GM12891 (cell line): Measurements from ENCODE around the gene TBP.

Source experiments
- PAX5 ChIP-seq: IDR thresholded peaks from 2 replicates; pipeline ENCODE4 v1.6.1; 2011; ENCODE audit warnings: low read length, moderate library complexity, mild to moderate bottlenecking; ENCODE audit not compliant: insufficient read depth, severe bottlenecking
- POLR2A ChIP-seq: IDR thresholded peaks from 2 replicates; pipeline ENCODE4 v1.6.1; 2011; ENCODE audit warnings: low read depth, low read length, control low read depth
- POLR2AphosphoS5 ChIP-seq: IDR thresholded peaks from 2 replicates; pipeline ENCODE4 v1.6.1; 2011; ENCODE audit warnings: low read depth, low read length, control low read depth
- POU2F2 ChIP-seq: IDR thresholded peaks from 2 replicates; pipeline ENCODE4 v1.6.1; 2011; ENCODE audit warnings: low read depth, mild to moderate bottlenecking, control low read depth, low read length, moderate library complexity
- TAF1 ChIP-seq: IDR thresholded peaks from 2 replicates; pipeline ENCODE4 v1.6.1; 2011; ENCODE audit warnings: low read depth, low read length, control low read depth

GRCh38 chr6:170542031-170542719, 12.0 kb upstream of the TBP start:
- TF ChIP-seq POLR2A: no peak
- TF ChIP-seq POLR2AphosphoS5: no peak
- no peak for TF ChIP-seq PAX5
- TF ChIP-seq TAF1: no peak
- TF ChIP-seq POU2F2: no peak
